ENCODE data around the gene SIX5. TPM values are rescaled to one million over a fixed set of nuclear protein-coding genes. Genes with fewer than 3 reads are reported as not detected.

SIX5 gene
- 9.3 TPM for polyA plus RNA-seq
- long read RNA-seq, donor 1, partial matches to known transcripts = 0 of 1 reads
- long read RNA-seq, donor 1, other reads (novel, unspliced or antisense) = 0 of 1 reads
- long read RNA-seq, donor 2, partial matches to known transcripts = 0 of 2 reads
- long read RNA-seq, donor 2, other reads (novel, unspliced or antisense) = 0 of 2 reads
- long read RNA-seq, donor 3, partial matches to known transcripts = 0 of 3 reads
- long read RNA-seq, donor 3, other reads (novel, unspliced or antisense) = 0 of 3 reads
- long read RNA-seq, donor 4 = 0 reads
- long read RNA-seq, donor 5, partial matches to known transcripts = 0 of 4 reads
- long read RNA-seq, donor 5, other reads (novel, unspliced or antisense) = 0 of 4 reads
- long read RNA-seq, donor 6, partial matches to known transcripts = 9 of 13 reads
- long read RNA-seq, donor 6, other reads (novel, unspliced or antisense) = 0 of 13 reads
- long read RNA-seq, donor 7, partial matches to known transcripts = 0 of 2 reads
- long read RNA-seq, donor 7, other reads (novel, unspliced or antisense) = 0 of 2 reads
- long read RNA-seq, donor 8, partial matches to known transcripts = 10 of 13 reads
- long read RNA-seq, donor 8, other reads (novel, unspliced or antisense) = 0 of 13 reads
- long read RNA-seq, donor 9, partial matches to known transcripts = 0 of 3 reads
- long read RNA-seq, donor 9, other reads (novel, unspliced or antisense) = 0 of 3 reads
- long read RNA-seq, donor 10, partial matches to known transcripts = 0 of 3 reads
- long read RNA-seq, donor 10, other reads (novel, unspliced or antisense) = 0 of 3 reads
- long read RNA-seq, donor 11 = 0 reads

GRCh38 chr19:45768984-45769782 lies at the start of gene SIX5:
Gene SIX5 (minus strand): TSS chr19:45769252. CDS start chr19:45768844, 408 bp downstream.
- peaks cover 55% of the 10 kb centered on the region for H3K4me1 ChIP-seq (ENCODE audit: control insufficient read depth, insufficient read depth, low read length)
- DNase-seq = peak; percentile 98 to 99
- H3K27ac ChIP-seq (ENCODE audit: low read length) = peak within 1 kb of the TSS; percentile 98
- H3K9me3 ChIP-seq (ENCODE audit: control insufficient read depth, low read depth, low read length) = peaks cover 9% of the 10 kb centered on the region
- H3K36me3 ChIP-seq (ENCODE audit: control insufficient read depth, insufficient read depth, low read length) = peaks cover 11% of the 10 kb centered on the region
- 0% methylated on average over 2 of the region's 70 CpGs for WGBS (ENCODE audit: insufficient coverage, low lambda C conversion rate)
- peaks cover 3% of the 10 kb centered on the region for H3K27me3 ChIP-seq (ENCODE audit: control insufficient read depth, insufficient read depth, low read length)
- peak within 1 kb of the TSS; percentile 86 for H3K4me3 ChIP-seq (ENCODE audit: low read length)

- Histone ChIP-seq H3K36me3 (ENCODE audit: control insufficient read depth, insufficient read depth, low read length) (peaks cover 43% of the 10 kb centered on the region), H3K27ac (ENCODE audit: low read length) (no peak overlapping the region), H3K27me3 (ENCODE audit: control insufficient read depth, insufficient read depth, low read length) (no peaks in the 10 kb centered on the region), H3K4me3 (ENCODE audit: low read length) (no peak overlapping the region), H3K9me3 (ENCODE audit: control insufficient read depth, low read depth, low read length) (no peaks in the 10 kb centered on the region), H3K4me1 (ENCODE audit: control insufficient read depth, insufficient read depth, low read length) (no peaks in the 10 kb centered on the region)
- no peak for DNase-seq
- no CpG with 5 or more reads among the region's 19 CpGs for WGBS (ENCODE audit: insufficient coverage, low lambda C conversion rate)
Observed at GRCh38 chr19:45817725-45818301, 48.8 kb upstream of the SIX5 start.

- H3K36me3 ChIP-seq (ENCODE audit: control insufficient read depth, insufficient read depth, low read length) = peaks cover 36% of the 10 kb centered on the region
- H3K4me3 ChIP-seq (ENCODE audit: low read length) = no peak overlapping the region
- H3K4me1 ChIP-seq (ENCODE audit: control insufficient read depth, insufficient read depth, low read length) = no peaks in the 10 kb centered on the region
- no peak overlapping the region for H3K27ac ChIP-seq (ENCODE audit: low read length)
- no peaks in the 10 kb centered on the region for H3K9me3 ChIP-seq (ENCODE audit: control insufficient read depth, low read depth, low read length)
- peak; percentile 84 to 93 for DNase-seq
- no CpG with 5 or more reads among the region's 24 CpGs for WGBS (ENCODE audit: insufficient coverage, low lambda C conversion rate)
- no peaks in the 10 kb centered on the region for H3K27me3 ChIP-seq (ENCODE audit: control insufficient read depth, insufficient read depth, low read length)
Observed at GRCh38 chr19:45817010-45817724, 48.1 kb upstream of the SIX5 start.

GRCh38 chr19:45816236-45817009 lies 47.4 kb upstream of the SIX5 start:
- H3K27ac ChIP-seq (ENCODE audit: low read length) = no peak overlapping the region
- no peaks in the 10 kb centered on the region for H3K4me1 ChIP-seq (ENCODE audit: control insufficient read depth, insufficient read depth, low read length)
- WGBS (ENCODE audit: insufficient coverage, low lambda C conversion rate) = no CpG with 5 or more reads among the region's 18 CpGs
- H3K4me3 ChIP-seq (ENCODE audit: low read length) = peak overlapping the region; percentile 40
- no peaks in the 10 kb centered on the region for H3K27me3 ChIP-seq (ENCODE audit: control insufficient read depth, insufficient read depth, low read length)
- peaks cover 31% of the 10 kb centered on the region for H3K36me3 ChIP-seq (ENCODE audit: control insufficient read depth, insufficient read depth, low read length)
- H3K9me3 ChIP-seq (ENCODE audit: control insufficient read depth, low read depth, low read length) = no peaks in the 10 kb centered on the region
- DNase-seq = no peak

GRCh38 chr19:45815481-45816216 lies 46.6 kb upstream of the SIX5 start:
- no CpG with 5 or more reads among the region's 44 CpGs for WGBS (ENCODE audit: insufficient coverage, low lambda C conversion rate)
- H3K9me3 ChIP-seq (ENCODE audit: control insufficient read depth, low read depth, low read length) = no peaks in the 10 kb centered on the region
- H3K36me3 ChIP-seq (ENCODE audit: control insufficient read depth, insufficient read depth, low read length) = peaks cover 25% of the 10 kb centered on the region
- DNase-seq = peak in 1 of 2 donors; percentile 33
- H3K4me1 ChIP-seq (ENCODE audit: control insufficient read depth, insufficient read depth, low read length) = no peaks in the 10 kb centered on the region
- H3K4me3 ChIP-seq (ENCODE audit: low read length) = peak overlapping the region; percentile 40
- H3K27me3 ChIP-seq (ENCODE audit: control insufficient read depth, insufficient read depth, low read length) = no peaks in the 10 kb centered on the region
- no peak overlapping the region for H3K27ac ChIP-seq (ENCODE audit: low read length)

- no peak within 1 kb of the TSS for H3K27ac ChIP-seq (ENCODE audit: low read length)
- WGBS (ENCODE audit: insufficient coverage, low lambda C conversion rate) = no CpG with 5 or more reads among the region's 40 CpGs
Observed at GRCh38 chr19:45814851-45815480, 45.9 kb upstream of the SIX5 start, which contains the start of gene RSPH6A. Gene RSPH6A (minus strand): TSS chr19:45815308. CDS start chr19:45815176, 132 bp downstream.

GRCh38 chr19:45814166-45814780 lies 45.2 kb upstream of the SIX5 start:
- DNase-seq = no peak
- no peaks in the 10 kb centered on the region for H3K4me1 ChIP-seq (ENCODE audit: control insufficient read depth, insufficient read depth, low read length)
- no peaks in the 10 kb centered on the region for H3K27me3 ChIP-seq (ENCODE audit: control insufficient read depth, insufficient read depth, low read length)
- no peak overlapping the region for H3K27ac ChIP-seq (ENCODE audit: low read length)
- H3K36me3 ChIP-seq (ENCODE audit: control insufficient read depth, insufficient read depth, low read length) = peaks cover 15% of the 10 kb centered on the region
- no CpG with 5 or more reads among the region's 12 CpGs for WGBS (ENCODE audit: insufficient coverage, low lambda C conversion rate)
- H3K9me3 ChIP-seq (ENCODE audit: control insufficient read depth, low read depth, low read length) = no peaks in the 10 kb centered on the region
- H3K4me3 ChIP-seq (ENCODE audit: low read length) = no peak overlapping the region

More at GRCh38 chr19:45814851-45815480, 45.9 kb upstream of the SIX5 start, which contains the start of gene RSPH6A:
- H3K4me1 ChIP-seq (ENCODE audit: control insufficient read depth, insufficient read depth, low read length) = no peaks in the 10 kb centered on the region
- H3K27me3 ChIP-seq (ENCODE audit: control insufficient read depth, insufficient read depth, low read length) = no peaks in the 10 kb centered on the region
- H3K9me3 ChIP-seq (ENCODE audit: control insufficient read depth, low read depth, low read length) = no peaks in the 10 kb centered on the region
- H3K4me3 ChIP-seq (ENCODE audit: low read length) = peak within 1 kb of the TSS; percentile 40
- DNase-seq = no peak
- peaks cover 22% of the 10 kb centered on the region for H3K36me3 ChIP-seq (ENCODE audit: control insufficient read depth, insufficient read depth, low read length)

GRCh38 chr19:45812297-45812696 lies 43.2 kb upstream of the SIX5 start:
- no peaks in the 10 kb centered on the region for H3K27me3 ChIP-seq (ENCODE audit: control insufficient read depth, insufficient read depth, low read length)
- DNase-seq = no peak
- WGBS (ENCODE audit: insufficient coverage, low lambda C conversion rate) = no CpG with 5 or more reads among the region's 6 CpGs

More at GRCh38 chr19:45812297-45812696, 43.2 kb upstream of the SIX5 start:
- Histone ChIP-seq H3K36me3 (ENCODE audit: control insufficient read depth, insufficient read depth, low read length) (peaks cover 5% of the 10 kb centered on the region), H3K27ac (ENCODE audit: low read length) (no peak overlapping the region), H3K4me1 (ENCODE audit: control insufficient read depth, insufficient read depth, low read length) (no peaks in the 10 kb centered on the region), H3K4me3 (ENCODE audit: low read length) (no peak overlapping the region), H3K9me3 (ENCODE audit: control insufficient read depth, low read depth, low read length) (no peaks in the 10 kb centered on the region)
